Measurements from ENCODE around the gene PRODH2.
A peak's percentile ranks its signal among the peaks of the same experiment; 100 is the strongest.

Gene PRODH2

DNA sequence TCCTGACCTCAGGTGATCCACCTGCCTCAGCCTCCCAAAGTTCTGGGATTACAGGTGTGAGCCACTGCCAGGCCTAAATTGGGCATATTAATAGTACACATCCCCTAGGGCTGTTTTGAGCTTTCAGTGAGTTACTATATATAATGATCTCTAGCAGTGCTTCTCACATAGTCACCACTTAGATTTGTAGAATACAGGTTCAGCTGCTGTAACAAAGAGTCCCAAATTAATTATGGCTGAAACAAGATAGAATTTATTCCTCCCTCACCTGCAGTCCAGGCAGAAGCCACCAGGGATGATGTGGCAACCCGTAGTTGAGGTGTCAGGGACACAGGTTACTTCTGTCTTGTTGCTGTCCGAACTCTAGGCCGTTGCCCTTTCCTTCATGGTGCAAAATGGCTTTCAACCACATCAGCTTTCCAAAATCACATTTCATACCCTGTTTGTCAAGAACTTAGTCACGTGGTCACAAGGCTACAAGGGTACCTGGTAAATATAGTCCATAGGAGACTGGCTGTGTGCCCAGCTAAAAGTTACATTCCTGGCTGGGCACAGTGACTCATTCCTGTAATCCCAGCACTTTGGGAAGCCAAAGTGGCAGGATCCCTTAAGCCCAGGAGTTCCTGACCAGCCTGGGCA lies 51.8 kb downstream of the PRODH2 start:
- H3K9ac ChIP-seq (ENCODE audit: low read length) = no peak overlapping the region
- no peaks in the 10 kb centered on the region for H3K9me2 ChIP-seq (ENCODE audit: low read depth, low read length)
- H3K4me3 ChIP-seq (ENCODE audit: low read depth, low read length, poor library complexity, severe bottlenecking) = no peak overlapping the region
- no peak overlapping the region for H2AFZ ChIP-seq (ENCODE audit: low read length)
- H3K9me3 ChIP-seq (ENCODE audit: low read length) = no peaks in the 10 kb centered on the region
- H3K27me3 ChIP-seq (ENCODE audit: insufficient read depth, low read length) = no peaks in the 10 kb centered on the region
- H3K4me1 ChIP-seq (ENCODE audit: insufficient read depth, low read length, severe bottlenecking) = peaks cover 21% of the 10 kb centered on the region
- TF ChIP-seq EZH2 (IDR thresholded peaks at IDR 0.05; ENCODE audit: borderline replicate concordance, low read length) = no peak
- TF ChIP-seq, protein P1, sequence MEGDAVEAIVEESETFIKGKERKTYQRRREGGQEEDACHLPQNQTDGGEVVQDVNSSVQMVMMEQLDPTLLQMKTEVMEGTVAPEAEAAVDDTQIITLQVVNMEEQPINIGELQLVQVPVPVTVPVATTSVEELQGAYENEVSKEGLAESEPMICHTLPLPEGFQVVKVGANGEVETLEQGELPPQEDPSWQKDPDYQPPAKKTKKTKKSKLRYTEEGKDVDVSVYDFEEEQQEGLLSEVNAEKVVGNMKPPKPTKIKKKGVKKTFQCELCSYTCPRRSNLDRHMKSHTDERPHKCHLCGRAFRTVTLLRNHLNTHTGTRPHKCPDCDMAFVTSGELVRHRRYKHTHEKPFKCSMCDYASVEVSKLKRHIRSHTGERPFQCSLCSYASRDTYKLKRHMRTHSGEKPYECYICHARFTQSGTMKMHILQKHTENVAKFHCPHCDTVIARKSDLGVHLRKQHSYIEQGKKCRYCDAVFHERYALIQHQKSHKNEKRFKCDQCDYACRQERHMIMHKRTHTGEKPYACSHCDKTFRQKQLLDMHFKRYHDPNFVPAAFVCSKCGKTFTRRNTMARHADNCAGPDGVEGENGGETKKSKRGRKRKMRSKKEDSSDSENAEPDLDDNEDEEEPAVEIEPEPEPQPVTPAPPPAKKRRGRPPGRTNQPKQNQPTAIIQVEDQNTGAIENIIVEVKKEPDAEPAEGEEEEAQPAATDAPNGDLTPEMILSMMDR (IDR thresholded peaks at IDR 0.05; ENCODE audit: low read length) = no peak
- H3K36me3 ChIP-seq (ENCODE audit: insufficient read depth, low read length) = peaks cover 35% of the 10 kb centered on the region
- no peaks in the 10 kb centered on the region for H4K20me1 ChIP-seq (ENCODE audit: insufficient read depth, low read length)
- no peaks in the 10 kb centered on the region for H3K79me2 ChIP-seq (ENCODE audit: insufficient read depth, low read length)
- H3F3A ChIP-seq (ENCODE audit: insufficient read depth, low read length) = no peaks in the 10 kb centered on the region
- H3K4me2 ChIP-seq (ENCODE audit: low read length) = no peak overlapping the region
- H3K27ac ChIP-seq (ENCODE audit: low read depth, low read length, poor library complexity, severe bottlenecking) = no peak overlapping the region

DNA sequence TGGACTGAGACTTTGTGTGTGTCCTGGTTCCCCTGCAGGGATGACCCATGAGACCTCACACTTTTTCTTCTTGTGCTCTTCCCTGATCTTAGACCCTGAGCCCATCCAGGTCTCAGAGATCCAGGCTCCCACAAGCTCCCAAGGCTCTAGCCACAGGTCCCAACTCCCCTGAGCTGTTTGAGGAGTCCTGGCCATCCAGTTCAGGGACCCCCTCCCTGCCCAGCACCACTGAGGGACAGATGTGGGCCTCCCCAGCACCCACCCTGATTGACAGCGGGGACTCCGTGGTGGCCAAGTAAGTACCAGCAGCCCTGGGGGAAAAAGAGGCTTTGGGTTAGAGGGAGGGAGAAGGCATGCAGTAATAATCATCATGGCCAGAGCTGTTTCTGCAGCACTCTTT lies 52.9 kb downstream of the PRODH2 start:
- Histone ChIP-seq H3K79me2 (ENCODE audit: insufficient read depth, low read length) (no peaks in the 10 kb centered on the region), H3K36me3 (ENCODE audit: insufficient read depth, low read length) (peaks cover 28% of the 10 kb centered on the region), H3K27ac (ENCODE audit: low read depth, low read length, poor library complexity, severe bottlenecking) (no peak overlapping the region), H3K4me1 (ENCODE audit: insufficient read depth, low read length, severe bottlenecking) (peaks cover 21% of the 10 kb centered on the region), H3K4me3 (ENCODE audit: low read depth, low read length, poor library complexity, severe bottlenecking) (peak overlapping the region; percentile 92), H3K9ac (ENCODE audit: low read length) (peak overlapping the region; percentile 93; the same call in 1 of the 2 replicates), H3K9me3 (ENCODE audit: low read length) (no peaks in the 10 kb centered on the region), H3K9me2 (ENCODE audit: low read depth, low read length) (no peaks in the 10 kb centered on the region), H3K27me3 (ENCODE audit: insufficient read depth, low read length) (no peaks in the 10 kb centered on the region), H4K20me1 (ENCODE audit: insufficient read depth, low read length) (no peaks in the 10 kb centered on the region), H2AFZ (ENCODE audit: low read length) (no peak overlapping the region), H3F3A (ENCODE audit: insufficient read depth, low read length) (no peaks in the 10 kb centered on the region), H3K4me2 (ENCODE audit: low read length) (peak overlapping the region; percentile 73; the same call in 1 of the 2 replicates)
- no peak for TF ChIP-seq EZH2 (IDR thresholded peaks at IDR 0.05; ENCODE audit: borderline replicate concordance, low read length)
- TF ChIP-seq, protein P1 (IDR thresholded peaks at IDR 0.05; ENCODE audit: low read length) = no peak

DNA sequence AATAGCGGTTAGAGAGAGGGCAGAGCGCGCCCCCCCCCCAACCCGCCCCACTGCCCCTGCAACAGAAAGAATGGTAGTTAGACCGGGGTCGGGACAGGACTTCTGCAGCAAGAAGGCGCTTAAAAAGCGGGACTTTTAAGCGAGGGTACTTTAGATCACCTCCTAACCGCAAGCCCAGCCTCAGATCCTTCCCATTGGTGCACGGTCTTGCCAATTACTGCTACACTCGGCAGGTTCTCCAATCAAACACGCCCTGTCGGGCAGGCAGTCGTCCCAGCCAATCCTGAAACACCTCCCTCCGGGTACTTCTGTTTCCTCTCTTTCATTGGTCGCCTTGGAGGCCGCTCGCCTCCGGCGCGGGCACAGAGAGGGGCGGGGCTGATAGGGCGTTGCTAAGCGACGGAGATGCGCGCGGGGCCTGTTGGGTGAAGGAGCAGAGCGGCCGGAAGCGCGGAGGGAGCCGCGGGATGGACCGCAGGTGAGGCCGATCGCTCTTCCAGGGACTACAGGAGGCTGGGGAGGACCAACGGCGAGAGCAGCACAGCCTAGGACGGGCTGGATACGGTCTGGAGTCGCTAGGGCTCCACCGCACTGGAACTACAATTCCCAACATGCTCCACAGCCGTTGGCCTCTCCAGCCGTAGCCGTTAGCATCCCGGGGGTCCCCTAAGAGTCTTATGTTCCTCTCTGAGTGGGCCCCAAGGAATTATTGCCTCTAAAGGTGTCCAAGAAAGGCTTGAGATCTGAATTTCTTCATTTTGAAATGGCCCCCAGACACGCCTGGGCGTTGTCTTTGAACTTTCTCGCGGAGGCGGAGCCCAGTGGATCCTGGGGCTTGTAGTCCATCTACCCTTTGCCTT lies 54.7 kb downstream of the PRODH2 start, which contains the start of gene PROSER3:
Gene PROSER3 (plus strand): TSS at position 428 of the 860 bp plus-strand sequence. CDS start 40 bp downstream, at position 468.
- no peaks in the 10 kb centered on the region for H3K27me3 ChIP-seq (ENCODE audit: insufficient read depth, low read length)

More for the DNA sequence above, 54.7 kb downstream of the PRODH2 start, which contains the start of gene PROSER3:
- H3K79me2 ChIP-seq (ENCODE audit: insufficient read depth, low read length) = no peaks in the 10 kb centered on the region
- H3K9me2 ChIP-seq (ENCODE audit: low read depth, low read length) = no peaks in the 10 kb centered on the region
- H3K4me2 ChIP-seq (ENCODE audit: low read length) = peak within 1 kb of the TSS; percentile 81
- peak within 1 kb of the TSS; percentile 85 for H3K27ac ChIP-seq (ENCODE audit: low read depth, low read length, poor library complexity, severe bottlenecking)
- no peaks in the 10 kb centered on the region for H3F3A ChIP-seq (ENCODE audit: insufficient read depth, low read length)
- no peaks in the 10 kb centered on the region for H3K9me3 ChIP-seq (ENCODE audit: low read length)
- H3K4me3 ChIP-seq (ENCODE audit: low read depth, low read length, poor library complexity, severe bottlenecking) = peak within 1 kb of the TSS; percentile 92
- H4K20me1 ChIP-seq (ENCODE audit: insufficient read depth, low read length) = no peaks in the 10 kb centered on the region
- peaks cover 25% of the 10 kb centered on the region for H3K36me3 ChIP-seq (ENCODE audit: insufficient read depth, low read length)
- peaks cover 21% of the 10 kb centered on the region for H3K4me1 ChIP-seq (ENCODE audit: insufficient read depth, low read length, severe bottlenecking)
- TF ChIP-seq EZH2 (IDR thresholded peaks at IDR 0.05; ENCODE audit: borderline replicate concordance, low read length) = no peak
- peak within 1 kb of the TSS; percentile 93 for H3K9ac ChIP-seq (ENCODE audit: low read length)
- no peak within 1 kb of the TSS for H2AFZ ChIP-seq (ENCODE audit: low read length)

All from OCI-LY1 (cell line).